ENCODE results near the gene ATG14. TPM values are rescaled to one million over a fixed set of nuclear protein-coding genes. Genes with fewer than 3 reads are reported as not detected.

Gene ATG14
- total and polyA plus RNA-seq, 5 donors from 2014 or later: 5.8 to 19.0 (median 6.0) TPM

DNA sequence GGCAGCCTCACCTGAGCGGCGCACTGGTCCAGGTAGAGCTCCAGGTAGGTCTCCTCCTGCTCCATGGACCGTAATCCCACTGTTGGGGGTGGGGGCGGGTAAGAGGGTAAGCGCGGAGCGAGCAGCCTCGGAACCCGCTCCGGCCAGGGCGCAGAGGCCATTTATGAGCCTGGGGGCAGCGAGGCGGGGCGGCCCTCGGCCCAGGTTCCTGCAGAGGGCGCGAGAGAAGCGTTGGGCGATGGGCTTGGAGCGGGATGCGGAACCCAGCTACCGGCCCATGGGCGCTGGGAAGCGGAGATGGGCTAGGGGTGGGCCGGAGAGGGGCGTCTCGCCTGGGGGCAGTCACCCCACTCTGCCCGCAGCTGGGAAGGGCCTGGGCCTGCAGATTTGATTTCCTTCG is 28.8 kb upstream of the ATG14 start, which contains the start of gene TBPL2:
Gene TBPL2 (minus strand): TSS at position 232 of the 400 bp plus-strand sequence. CDS start 167 bp downstream, at position 65.
- ATAC-seq (ENCODE audit: low read depth in 2 of 2) (no peak), DNase-seq (no peak)
- Mint-ChIP-seq H3K4me1 (peaks cover 0 to 6% (median 0%) of the 10 kb centered on the region in 4 donors), H3K9me3 (no peaks in the 10 kb centered on the region), H3K27ac (peak within 1 kb of the TSS in 1 of 3 donors; percentile 52), H3K4me3 (no peak within 1 kb of the TSS), H3K27me3 (peaks cover 10% of the 10 kb centered on the region), H3K36me3 (no peaks in the 10 kb centered on the region)
- H3K36me3 ChIP-seq (ENCODE audit: control insufficient read depth, insufficient read depth, low read length): no peaks in the 10 kb centered on the region
- H3K4me1 ChIP-seq (ENCODE audit: control insufficient read depth, insufficient read depth, low read length, poor library complexity, severe bottlenecking): no peaks in the 10 kb centered on the region
- no peak within 1 kb of the TSS for H3K4me3 ChIP-seq (ENCODE audit: low read depth, low read length)
- no peaks in the 10 kb centered on the region for H3K27me3 ChIP-seq (ENCODE audit: control insufficient read depth, insufficient read depth, low read length)
- no peaks in the 10 kb centered on the region for H3K9me3 ChIP-seq (ENCODE audit: control insufficient read depth in 2 of 2, low read length in 2 of 2)
- no peak within 1 kb of the TSS for H3K27ac ChIP-seq (ENCODE audit: insufficient read depth, low read length, poor library complexity, severe bottlenecking)

GRCh38 chr14:55438066-55438683 is 26.5 kb upstream of the ATG14 start:
- no peaks in the 10 kb centered on the region for H3K36me3 Mint-ChIP-seq
- Histone ChIP-seq H3K27me3 (ENCODE audit: control insufficient read depth, insufficient read depth, low read length) (no peaks in the 10 kb centered on the region), H3K36me3 (ENCODE audit: control insufficient read depth, insufficient read depth, low read length) (no peaks in the 10 kb centered on the region), H3K27ac (ENCODE audit: insufficient read depth, low read length, poor library complexity, severe bottlenecking) (no peak overlapping the region), H3K4me3 (ENCODE audit: low read depth, low read length) (no peak overlapping the region), H3K9me3 (ENCODE audit: control insufficient read depth in 2 of 2, low read length in 2 of 2) (no peaks in the 10 kb centered on the region), H3K4me1 (ENCODE audit: control insufficient read depth, insufficient read depth, low read length, poor library complexity, severe bottlenecking) (peaks cover 19% of the 10 kb centered on the region)
- H3K4me3 Mint-ChIP-seq: peak overlapping the region in 1 of 4 donors; percentile 48
- peak overlapping the region in 1 of 3 donors; percentile 38 for H3K27ac Mint-ChIP-seq
- peak in 2 of 3 donors; percentile 11 to 45 for DNase-seq
- H3K27me3 Mint-ChIP-seq: peaks cover 10% of the 10 kb centered on the region
- H3K4me1 Mint-ChIP-seq: peaks cover 15 to 25% (median 17%) of the 10 kb centered on the region in 4 donors
- H3K9me3 Mint-ChIP-seq: no peaks in the 10 kb centered on the region
- no peak for ATAC-seq (ENCODE audit: low read depth in 2 of 2)

GRCh38 chr14:55436931-55437330 is 25.3 kb upstream of the ATG14 start:
- Histone ChIP-seq H3K27ac (ENCODE audit: insufficient read depth, low read length, poor library complexity, severe bottlenecking) (no peak overlapping the region), H3K4me3 (ENCODE audit: low read depth, low read length) (no peak overlapping the region), H3K36me3 (ENCODE audit: control insufficient read depth, insufficient read depth, low read length) (no peaks in the 10 kb centered on the region), H3K9me3 (ENCODE audit: control insufficient read depth in 2 of 2, low read length in 2 of 2) (no peaks in the 10 kb centered on the region), H3K27me3 (ENCODE audit: control insufficient read depth, insufficient read depth, low read length) (no peaks in the 10 kb centered on the region), H3K4me1 (ENCODE audit: control insufficient read depth, insufficient read depth, low read length, poor library complexity, severe bottlenecking) (peaks cover 22% of the 10 kb centered on the region)
- ATAC-seq (ENCODE audit: low read depth in 2 of 2): no peak
- Mint-ChIP-seq H3K4me1 (peaks cover 16 to 32% (median 19%) of the 10 kb centered on the region in 4 donors), H3K27ac (peak overlapping the region in 1 of 3 donors; percentile 83), H3K27me3 (peaks cover 10% of the 10 kb centered on the region), H3K36me3 (no peaks in the 10 kb centered on the region), H3K9me3 (no peaks in the 10 kb centered on the region), H3K4me3 (no peak overlapping the region)
- no peak for DNase-seq

- no peak for ATAC-seq (ENCODE audit: low read depth in 2 of 2)
- H3K4me3 Mint-ChIP-seq: no peak overlapping the region
- H3K27me3 ChIP-seq (ENCODE audit: control insufficient read depth, insufficient read depth, low read length): no peaks in the 10 kb centered on the region
- no peak for DNase-seq
- H3K9me3 Mint-ChIP-seq: no peaks in the 10 kb centered on the region
- H3K27me3 Mint-ChIP-seq: peaks cover 10% of the 10 kb centered on the region
- H3K9me3 ChIP-seq (ENCODE audit: control insufficient read depth in 2 of 2, low read length in 2 of 2): no peaks in the 10 kb centered on the region
- H3K4me1 ChIP-seq (ENCODE audit: control insufficient read depth, insufficient read depth, low read length, poor library complexity, severe bottlenecking): peaks cover 22% of the 10 kb centered on the region
- H3K4me3 ChIP-seq (ENCODE audit: low read depth, low read length): no peak overlapping the region
- peaks cover 16 to 32% (median 20%) of the 10 kb centered on the region in 4 donors for H3K4me1 Mint-ChIP-seq
- no peaks in the 10 kb centered on the region for H3K36me3 Mint-ChIP-seq
- H3K36me3 ChIP-seq (ENCODE audit: control insufficient read depth, insufficient read depth, low read length): no peaks in the 10 kb centered on the region
- peak overlapping the region in 2 of 3 donors; percentile 33 to 83 for H3K27ac Mint-ChIP-seq
- no peak overlapping the region for H3K27ac ChIP-seq (ENCODE audit: insufficient read depth, low read length, poor library complexity, severe bottlenecking)
Measured at GRCh38 chr14:55436519-55436918, 24.9 kb upstream of the ATG14 start.

DNA sequence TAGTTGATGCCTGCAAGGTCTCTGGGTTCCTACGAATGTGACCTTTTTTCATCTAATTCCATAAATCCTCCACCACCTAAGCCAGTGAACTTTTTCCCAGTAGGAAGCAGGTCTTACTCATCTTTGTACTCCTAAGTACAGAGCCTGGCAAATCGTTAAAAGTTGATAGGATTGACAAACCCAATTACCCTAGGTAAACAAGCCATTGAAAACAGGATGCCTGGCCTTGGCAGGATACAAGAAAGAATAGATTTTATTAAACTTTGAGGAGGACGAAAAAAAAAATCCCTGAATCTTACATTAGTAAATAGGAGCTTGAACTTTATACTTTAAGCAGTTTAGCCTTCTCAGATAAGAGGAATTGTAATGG is 23.2 kb upstream of the ATG14 start:
- ATAC-seq (ENCODE audit: low read depth in 2 of 2): no peak
- peak overlapping the region; percentile 62 to 88 (median 83) for H3K27ac Mint-ChIP-seq

DNA sequence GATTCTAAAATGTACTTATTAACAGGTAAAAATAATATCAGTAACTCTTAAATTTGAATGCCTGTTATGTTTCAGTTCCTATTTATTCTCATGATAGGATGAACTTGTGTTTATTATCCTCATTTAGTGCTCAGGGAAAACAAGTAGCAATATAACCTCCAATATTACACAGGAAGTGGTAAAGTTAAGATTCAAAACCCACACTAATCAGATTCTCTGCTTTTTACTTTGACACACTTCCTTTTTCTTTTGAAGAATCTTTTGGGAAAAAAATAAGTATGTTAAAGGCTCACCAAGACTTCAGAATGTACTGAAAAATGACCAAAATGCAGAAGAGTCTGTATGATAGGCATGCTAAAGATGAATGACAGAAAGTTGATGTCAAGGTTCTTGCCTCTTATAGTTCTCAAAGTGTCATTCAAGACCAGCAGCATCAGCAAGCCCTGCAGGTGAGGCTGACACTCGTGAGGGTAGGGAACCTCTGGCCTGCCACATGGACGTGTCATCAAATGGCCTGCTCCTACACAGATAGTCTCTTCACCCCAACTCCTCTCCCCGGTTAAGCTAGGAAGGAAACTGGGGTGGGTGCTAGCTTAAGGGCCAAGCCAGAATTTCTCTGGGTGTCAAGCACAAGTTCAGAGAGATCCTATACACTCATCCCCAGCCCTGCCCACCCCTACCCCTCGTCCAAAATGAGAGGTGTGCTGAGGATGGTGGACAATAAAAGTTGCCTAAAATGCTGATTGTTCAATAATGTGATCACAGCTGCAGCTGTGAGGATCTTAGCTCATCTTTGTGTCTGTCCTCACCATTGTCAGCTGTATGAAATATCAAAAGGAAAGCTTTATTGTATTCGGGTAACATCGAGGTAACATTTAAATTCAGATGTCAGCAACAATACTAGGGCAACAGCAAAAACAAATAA is 22.5 kb upstream of the ATG14 start:
- H3K27me3 Mint-ChIP-seq: peaks cover 9% of the 10 kb centered on the region
- Histone ChIP-seq H3K9me3 (ENCODE audit: control insufficient read depth in 2 of 2, low read length in 2 of 2) (no peaks in the 10 kb centered on the region), H3K4me1 (ENCODE audit: control insufficient read depth, insufficient read depth, low read length, poor library complexity, severe bottlenecking) (peaks cover 22% of the 10 kb centered on the region), H3K27ac (ENCODE audit: insufficient read depth, low read length, poor library complexity, severe bottlenecking) (peak overlapping the region; percentile 41), H3K36me3 (ENCODE audit: control insufficient read depth, insufficient read depth, low read length) (no peaks in the 10 kb centered on the region), H3K27me3 (ENCODE audit: control insufficient read depth, insufficient read depth, low read length) (no peaks in the 10 kb centered on the region), H3K4me3 (ENCODE audit: low read depth, low read length) (peak overlapping the region; percentile 54)
- H3K27ac Mint-ChIP-seq: peak overlapping the region; percentile 62 to 88 (median 83)
- H3K9me3 Mint-ChIP-seq: no peaks in the 10 kb centered on the region
- peak overlapping the region; percentile 13 to 78 (median 48) for H3K4me3 Mint-ChIP-seq
- no peaks in the 10 kb centered on the region for H3K36me3 Mint-ChIP-seq
- DNase-seq (peak in 2 of 3 donors; percentile 5 to 34), ATAC-seq (ENCODE audit: low read depth in 2 of 2) (peak in 1 of 2 donors; percentile 21)
- H3K4me1 Mint-ChIP-seq: peaks cover 16 to 43% (median 30%) of the 10 kb centered on the region in 4 donors

More for the DNA sequence above, 23.2 kb upstream of the ATG14 start:
- DNase-seq: no peak
- Histone ChIP-seq H3K36me3 (ENCODE audit: control insufficient read depth, insufficient read depth, low read length) (no peaks in the 10 kb centered on the region), H3K9me3 (ENCODE audit: control insufficient read depth in 2 of 2, low read length in 2 of 2) (no peaks in the 10 kb centered on the region), H3K27me3 (ENCODE audit: control insufficient read depth, insufficient read depth, low read length) (no peaks in the 10 kb centered on the region), H3K4me1 (ENCODE audit: control insufficient read depth, insufficient read depth, low read length, poor library complexity, severe bottlenecking) (peaks cover 22% of the 10 kb centered on the region), H3K27ac (ENCODE audit: insufficient read depth, low read length, poor library complexity, severe bottlenecking) (no peak overlapping the region), H3K4me3 (ENCODE audit: low read depth, low read length) (no peak overlapping the region)
- H3K9me3 Mint-ChIP-seq: no peaks in the 10 kb centered on the region
- H3K36me3 Mint-ChIP-seq: no peaks in the 10 kb centered on the region
- peaks cover 8% of the 10 kb centered on the region for H3K27me3 Mint-ChIP-seq
- H3K4me3 Mint-ChIP-seq: peak overlapping the region in 1 of 4 donors; percentile 62
- H3K4me1 Mint-ChIP-seq: peaks cover 16 to 41% (median 28%) of the 10 kb centered on the region in 4 donors

GRCh38 chr14:55432628-55433027 is 21.0 kb upstream of the ATG14 start:
- H3K4me1 ChIP-seq (ENCODE audit: control insufficient read depth, insufficient read depth, low read length, poor library complexity, severe bottlenecking): peaks cover 22% of the 10 kb centered on the region
- H3K27me3 ChIP-seq (ENCODE audit: control insufficient read depth, insufficient read depth, low read length): no peaks in the 10 kb centered on the region
- no peaks in the 10 kb centered on the region for H3K9me3 ChIP-seq (ENCODE audit: control insufficient read depth in 2 of 2, low read length in 2 of 2)
- Mint-ChIP-seq H3K36me3 (no peaks in the 10 kb centered on the region), H3K4me1 (peaks cover 16 to 43% (median 30%) of the 10 kb centered on the region in 4 donors), H3K27me3 (peaks cover 4% of the 10 kb centered on the region), H3K4me3 (no peak overlapping the region), H3K9me3 (no peaks in the 10 kb centered on the region), H3K27ac (peak overlapping the region in 1 of 3 donors; percentile 67)
- H3K27ac ChIP-seq (ENCODE audit: insufficient read depth, low read length, poor library complexity, severe bottlenecking): no peak overlapping the region
- H3K36me3 ChIP-seq (ENCODE audit: control insufficient read depth, insufficient read depth, low read length): no peaks in the 10 kb centered on the region
- no peak for ATAC-seq (ENCODE audit: low read depth in 2 of 2)
- no peak overlapping the region for H3K4me3 ChIP-seq (ENCODE audit: low read depth, low read length)
- DNase-seq: no peak
